CD4-positive, CD25-positive, alpha-beta regulatory T cell (primary cell): ENCODE measurements around the gene NFIB. TPM values are rescaled to one million over a fixed set of nuclear protein-coding genes. Genes with fewer than 3 reads are reported as not detected.

ENCODE experiments used
- ATAC-seq, 2 donors: fragments of 150-1000 bp; cut with Tn5 transposase; one replicate each; pipeline ENCODE4 v1.10.0; 2021; ENCODE audit warnings: low read depth in 2 of 2, moderate number of reproducible peaks in 2 of 2, moderate library complexity in 1 of 2
- DNase-seq, 3 donors: peaks; one replicate each; pipeline versions ENCODE4 v3.0.0 to v3.0.0-alpha.2; 2012 to 2022; ENCODE audit warnings: mixed read lengths in 1 of 3
- H3K27ac ChIP-seq: one replicate; pipeline ENCODE4 v1.7.0; 2013; ENCODE audit warnings: mild to moderate bottlenecking, low read length; ENCODE audit not compliant: insufficient read depth, poor library complexity, severe bottlenecking
- H3K27me3 ChIP-seq: one replicate; pipeline ENCODE4 v1.7.0; 2013; ENCODE audit warnings: low read length; ENCODE audit not compliant: control insufficient read depth, insufficient read depth
- H3K36me3 ChIP-seq: one replicate; pipeline ENCODE4 v1.7.0; 2013; ENCODE audit warnings: mild to moderate bottlenecking, low read length, moderate library complexity; ENCODE audit not compliant: control insufficient read depth, insufficient read depth
- H3K4me1 ChIP-seq: 2 replicates; pipeline ENCODE4 v1.7.0; 2013; ENCODE audit warnings: mild to moderate bottlenecking, low read length; ENCODE audit not compliant: insufficient read depth, control insufficient read depth, poor library complexity, severe bottlenecking
- H3K4me3 ChIP-seq: one replicate; pipeline ENCODE4 v1.7.0; 2013; ENCODE audit warnings: low read depth, mild to moderate bottlenecking, low read length, moderate library complexity
- H3K9me3 ChIP-seq, 2 experiments: 1 replicate in 1 of 2; 2 replicates in 1 of 2; pipeline ENCODE4 v1.7.0; 2013; ENCODE audit warnings: low read length in 2 of 2, mild to moderate bottlenecking in 1 of 2, moderate library complexity in 1 of 2; ENCODE audit not compliant: control insufficient read depth in 2 of 2
- H3K27ac Mint-ChIP-seq, 3 donors: one replicate each; pipeline ENCODE4 v1.8.0; 2020 to 2022; ENCODE audit warnings: mild to moderate bottlenecking in 3 of 3, mixed read lengths in 3 of 3, moderate library complexity in 2 of 3
- H3K27me3 Mint-ChIP-seq: one replicate; pipeline ENCODE4 v1.8.0; 2022; ENCODE audit warnings: mild to moderate bottlenecking, mixed read lengths
- H3K36me3 Mint-ChIP-seq: one replicate; pipeline ENCODE4 v1.8.0; 2020; ENCODE audit warnings: mixed read lengths
- H3K4me1 Mint-ChIP-seq, 4 donors: one replicate each; pipeline ENCODE4 v1.8.0; 2020 to 2022; ENCODE audit warnings: mixed read lengths in 4 of 4, mild to moderate bottlenecking in 1 of 4
- H3K4me3 Mint-ChIP-seq, 4 donors: one replicate each; pipeline ENCODE4 v1.8.0; 2020 to 2022; ENCODE audit warnings: mild to moderate bottlenecking in 4 of 4, mixed read lengths in 4 of 4, moderate library complexity in 3 of 4
- H3K9me3 Mint-ChIP-seq, 7 donors: one replicate each; pipeline ENCODE4 v1.8.0; 2020 to 2022; ENCODE audit warnings: mixed read lengths in 7 of 7, mild to moderate bottlenecking in 3 of 7, moderate library complexity in 2 of 7
- polyA plus RNA-seq, 4 donors: library from polyadenylated mRNA; unstranded; fragments of 300-500 nt; fragmentation: Illumina TruSeq; gene quantifications; one replicate each; pipeline ENCODE4 v1.2.3, GENCODE V29; 2021
- total RNA-seq: library from RNA; stranded (reverse); gene quantifications from one replicate; pipeline ENCODE4 v1.2.3, GENCODE V29; 2022

NFIB gene
- total and polyA plus RNA-seq, 5 donors from 2014 or later: 0.20 TPM; not detected in 4

DNA sequence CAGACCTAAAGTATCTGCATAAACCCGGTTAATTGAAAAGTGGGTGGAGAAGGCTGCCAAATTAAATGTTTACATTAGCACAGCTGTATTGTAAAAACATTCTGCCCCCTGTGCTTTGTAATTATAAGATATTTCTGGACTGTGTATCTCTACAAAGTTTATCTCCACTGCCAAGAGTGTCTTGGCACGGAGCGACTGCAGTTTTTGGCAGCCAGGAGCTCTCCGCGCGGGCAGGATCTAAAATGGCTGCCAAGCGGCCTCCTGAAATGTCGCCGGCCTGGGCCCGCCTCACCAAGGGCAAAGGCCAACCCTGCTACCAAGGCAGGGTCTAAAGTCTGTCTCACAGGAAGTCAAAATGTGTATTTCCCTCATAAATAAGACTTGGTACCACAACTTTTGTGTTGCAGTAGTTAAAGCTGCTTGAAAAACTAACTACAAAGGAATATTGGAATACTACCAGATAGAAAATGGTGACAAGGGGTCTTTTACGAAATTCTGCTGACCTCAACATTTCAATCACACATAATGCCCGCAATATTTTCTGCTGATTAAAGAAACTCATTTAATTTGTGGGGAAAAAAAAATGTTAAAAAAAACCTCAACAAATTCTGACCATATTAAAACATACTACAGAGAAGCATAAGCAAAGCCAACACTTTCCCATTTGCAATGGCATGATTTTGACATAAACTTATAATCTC lies 110.4 kb downstream of the NFIB start:
- Mint-ChIP-seq H3K4me3 (no peak overlapping the region), H3K36me3 (no peaks in the 10 kb centered on the region), H3K27me3 (no peaks in the 10 kb centered on the region), H3K27ac (no peak overlapping the region), H3K4me1 (no peaks in the 10 kb centered on the region), H3K9me3 (peaks cover 0 to 8% (median 1%) of the 10 kb centered on the region in 7 donors)
- Histone ChIP-seq H3K36me3 (no peaks in the 10 kb centered on the region), H3K4me3 (no peak overlapping the region), H3K4me1 (no peaks in the 10 kb centered on the region), H3K9me3 (no peaks in the 10 kb centered on the region), H3K27ac (no peak overlapping the region), H3K27me3 (no peaks in the 10 kb centered on the region)
- ATAC-seq (no peak), DNase-seq (no peak)

DNA sequence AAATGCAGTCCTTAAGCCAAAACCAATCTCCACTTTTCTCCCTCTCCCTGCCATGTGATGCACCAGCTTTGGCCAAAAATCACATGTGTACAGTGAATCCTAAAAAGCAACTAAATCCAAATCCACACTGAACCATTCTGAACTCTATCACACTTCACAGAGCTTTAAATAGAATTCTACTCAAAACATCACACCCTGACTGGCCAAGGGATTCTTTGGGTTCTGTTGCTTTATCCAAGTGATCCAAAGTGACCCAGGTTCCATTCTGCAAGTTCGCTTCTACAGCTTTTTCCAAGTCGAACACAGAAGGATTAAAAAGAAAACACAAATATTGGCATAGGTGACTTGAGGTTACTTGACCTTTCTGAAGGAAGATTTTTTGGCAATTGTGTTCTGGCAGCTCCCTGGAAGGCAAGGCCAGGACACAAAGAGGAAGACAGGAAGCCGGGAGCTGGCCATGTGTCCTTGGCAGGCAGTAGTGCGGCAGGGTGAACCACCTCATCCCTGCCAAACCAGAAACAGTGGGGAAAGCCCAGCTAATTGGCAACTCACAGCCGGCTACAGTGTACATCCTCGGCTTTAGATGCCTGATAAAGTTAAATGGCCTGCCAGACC lies 115.0 kb downstream of the NFIB start:
- H3K27ac Mint-ChIP-seq: no peak overlapping the region
- Histone ChIP-seq H3K9me3 (no peaks in the 10 kb centered on the region), H3K4me1 (no peaks in the 10 kb centered on the region), H3K36me3 (no peaks in the 10 kb centered on the region), H3K4me3 (no peak overlapping the region), H3K27ac (no peak overlapping the region), H3K27me3 (no peaks in the 10 kb centered on the region)
- ATAC-seq (no peak), DNase-seq (no peak)
- no peak overlapping the region for H3K4me3 Mint-ChIP-seq
- H3K4me1 Mint-ChIP-seq: no peaks in the 10 kb centered on the region
- H3K27me3 Mint-ChIP-seq: no peaks in the 10 kb centered on the region
- H3K9me3 Mint-ChIP-seq: peaks cover 0 to 8% (median 1%) of the 10 kb centered on the region in 7 donors
- no peaks in the 10 kb centered on the region for H3K36me3 Mint-ChIP-seq

DNA sequence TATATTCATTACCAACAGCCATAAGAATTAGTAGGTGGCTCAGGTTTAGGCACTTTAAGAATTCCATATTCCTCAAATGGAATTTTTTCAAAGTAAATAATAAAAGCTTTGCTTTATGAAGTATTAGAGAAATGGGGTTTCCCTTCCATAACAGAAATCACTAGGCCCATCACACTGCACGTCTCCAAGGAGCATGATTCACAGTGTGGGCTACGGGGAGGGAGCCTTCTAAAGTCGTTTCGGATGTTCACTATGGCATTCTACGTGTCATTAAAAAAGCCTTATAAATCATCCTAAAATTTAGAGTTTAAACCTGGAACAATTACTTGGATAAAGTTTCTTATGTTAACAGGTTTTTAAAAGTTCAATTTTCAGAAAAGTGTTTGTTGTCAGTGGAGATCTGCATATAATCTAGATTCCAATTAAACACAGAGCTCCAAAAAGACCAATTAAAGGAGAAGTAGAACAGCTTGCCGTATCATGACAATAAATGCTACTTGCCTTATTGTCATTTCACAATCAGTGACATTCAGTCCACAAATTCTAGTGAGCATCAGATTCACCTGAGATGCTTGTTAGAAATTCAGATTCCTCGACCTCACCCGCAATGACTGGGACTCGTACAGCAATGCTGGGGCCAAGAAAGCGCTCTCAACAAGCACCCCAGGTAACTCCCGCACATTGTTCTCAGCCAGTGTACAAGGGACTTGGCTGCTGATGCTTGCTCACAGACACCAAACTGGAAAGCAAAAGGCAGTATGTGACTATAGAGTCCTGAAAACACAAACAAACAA lies 115.7 kb downstream of the NFIB start:
- H3K36me3 ChIP-seq: no peaks in the 10 kb centered on the region
- ATAC-seq: no peak
- no peak overlapping the region for H3K27ac Mint-ChIP-seq

DNA sequence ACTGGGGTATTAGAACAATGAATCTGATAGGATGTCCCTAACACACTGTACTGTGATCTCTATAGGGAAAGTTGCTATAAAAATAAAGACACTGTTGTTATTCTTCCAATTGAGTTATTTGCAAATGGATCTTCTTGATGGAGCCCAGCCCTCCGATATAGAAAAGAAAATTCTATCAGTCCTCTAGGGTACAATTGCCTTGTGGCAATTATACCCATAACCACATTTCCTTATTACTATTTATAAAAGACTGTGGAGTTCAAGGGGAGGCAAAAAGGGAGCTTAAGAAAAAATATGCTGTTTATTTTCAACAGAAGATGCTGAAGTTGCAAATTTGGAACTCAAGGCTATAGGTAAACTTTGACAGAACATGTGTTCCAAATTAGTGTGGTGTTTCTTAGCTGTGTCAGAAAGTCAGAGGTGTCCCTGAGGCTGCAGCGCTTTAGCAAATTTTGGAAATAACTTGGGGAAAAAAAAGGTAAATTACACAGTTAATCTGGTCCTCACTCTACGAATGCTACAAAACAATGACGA lies 116.5 kb downstream of the NFIB start:
- Histone ChIP-seq H3K4me1 (no peaks in the 10 kb centered on the region), H3K36me3 (no peaks in the 10 kb centered on the region), H3K9me3 (no peaks in the 10 kb centered on the region), H3K27me3 (no peaks in the 10 kb centered on the region), H3K4me3 (no peak overlapping the region), H3K27ac (no peak overlapping the region)
- ATAC-seq (no peak), DNase-seq (no peak)
- no peaks in the 10 kb centered on the region for H3K36me3 Mint-ChIP-seq
- H3K27me3 Mint-ChIP-seq: no peaks in the 10 kb centered on the region
- no peaks in the 10 kb centered on the region for H3K4me1 Mint-ChIP-seq
- no peak overlapping the region for H3K4me3 Mint-ChIP-seq
- H3K9me3 Mint-ChIP-seq: peaks cover 0 to 8% (median 1%) of the 10 kb centered on the region in 7 donors
- no peak overlapping the region for H3K27ac Mint-ChIP-seq

More for the DNA sequence above, 115.7 kb downstream of the NFIB start:
- H3K4me3 Mint-ChIP-seq: no peak overlapping the region
- no peaks in the 10 kb centered on the region for H3K9me3 ChIP-seq
- no peaks in the 10 kb centered on the region for H3K4me1 Mint-ChIP-seq
- H3K27ac ChIP-seq: no peak overlapping the region
- DNase-seq: no peak
- H3K4me3 ChIP-seq: no peak overlapping the region
- no peaks in the 10 kb centered on the region for H3K36me3 Mint-ChIP-seq
- no peaks in the 10 kb centered on the region for H3K4me1 ChIP-seq
- H3K27me3 Mint-ChIP-seq: no peaks in the 10 kb centered on the region
- H3K9me3 Mint-ChIP-seq: peaks cover 0 to 8% (median 1%) of the 10 kb centered on the region in 7 donors
- no peaks in the 10 kb centered on the region for H3K27me3 ChIP-seq

DNA sequence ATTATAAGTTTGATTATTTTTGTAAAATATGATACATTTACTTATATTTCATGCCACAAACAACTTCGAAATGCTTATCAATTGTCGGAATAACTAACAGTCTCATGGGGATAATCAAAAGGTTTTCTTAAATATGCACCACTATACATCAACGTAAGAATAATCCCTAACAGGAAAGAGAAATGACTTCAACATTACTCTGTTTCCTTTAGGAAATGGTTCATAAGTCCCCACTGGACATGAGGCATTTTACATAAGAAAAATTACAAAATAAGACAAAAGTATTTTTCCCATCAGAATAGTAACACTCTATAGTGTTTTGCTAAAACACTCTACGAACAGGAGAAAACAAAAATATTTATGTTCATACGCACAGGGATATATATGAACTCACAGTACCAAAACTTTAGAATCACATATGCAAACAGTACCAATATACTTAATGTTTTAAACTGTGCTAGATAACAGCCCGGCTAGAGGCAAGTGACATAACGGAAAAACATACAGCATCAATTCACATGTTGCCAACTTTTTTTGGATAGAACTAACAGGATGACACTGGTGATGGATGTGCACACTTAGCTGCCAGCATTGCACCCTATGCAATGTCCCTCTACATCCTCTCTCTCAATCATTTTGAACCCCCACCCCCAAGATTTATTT lies 120.5 kb downstream of the NFIB start:
- Histone ChIP-seq H3K27ac (no peak overlapping the region), H3K36me3 (no peaks in the 10 kb centered on the region), H3K9me3 (no peaks in the 10 kb centered on the region), H3K4me1 (no peaks in the 10 kb centered on the region), H3K27me3 (no peaks in the 10 kb centered on the region), H3K4me3 (no peak overlapping the region)
- ATAC-seq: no peak
- H3K4me1 Mint-ChIP-seq: no peaks in the 10 kb centered on the region
- no peaks in the 10 kb centered on the region for H3K27me3 Mint-ChIP-seq
- DNase-seq: no peak
- H3K27ac Mint-ChIP-seq: no peak overlapping the region
- H3K4me3 Mint-ChIP-seq: no peak overlapping the region
- peaks cover 0 to 2% (median 0%) of the 10 kb centered on the region in 7 donors for H3K9me3 Mint-ChIP-seq
- no peaks in the 10 kb centered on the region for H3K36me3 Mint-ChIP-seq

DNA sequence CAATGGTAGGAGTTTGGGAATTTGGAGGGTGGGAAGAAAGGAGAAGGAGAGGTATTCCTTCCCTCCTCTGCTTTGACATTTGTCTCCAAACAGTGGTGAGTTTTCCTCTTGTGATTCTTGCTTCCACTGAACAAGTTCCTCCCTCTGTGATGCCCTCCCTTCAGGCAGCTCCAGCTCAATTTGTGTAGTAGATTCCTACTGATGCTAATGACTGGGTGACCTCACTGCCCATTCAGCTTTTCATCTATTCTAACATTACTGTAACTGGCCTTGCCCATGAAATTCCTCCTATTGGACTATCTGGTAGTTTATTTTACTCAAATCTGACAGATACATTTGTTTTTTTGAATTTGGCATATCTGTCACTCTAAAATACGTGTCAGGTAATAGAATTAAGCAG lies 121.4 kb downstream of the NFIB start:
- DNase-seq (no peak), ATAC-seq (no peak)
- Histone ChIP-seq H3K9me3 (no peaks in the 10 kb centered on the region), H3K36me3 (no peaks in the 10 kb centered on the region), H3K4me3 (no peak overlapping the region), H3K27me3 (no peaks in the 10 kb centered on the region), H3K27ac (no peak overlapping the region), H3K4me1 (no peaks in the 10 kb centered on the region)
- no peak overlapping the region for H3K4me3 Mint-ChIP-seq
- H3K27ac Mint-ChIP-seq: no peak overlapping the region
- H3K27me3 Mint-ChIP-seq: no peaks in the 10 kb centered on the region
- H3K36me3 Mint-ChIP-seq: no peaks in the 10 kb centered on the region
- no peaks in the 10 kb centered on the region for H3K4me1 Mint-ChIP-seq
- H3K9me3 Mint-ChIP-seq: peaks cover 0 to 2% (median 0%) of the 10 kb centered on the region in 7 donors

DNA sequence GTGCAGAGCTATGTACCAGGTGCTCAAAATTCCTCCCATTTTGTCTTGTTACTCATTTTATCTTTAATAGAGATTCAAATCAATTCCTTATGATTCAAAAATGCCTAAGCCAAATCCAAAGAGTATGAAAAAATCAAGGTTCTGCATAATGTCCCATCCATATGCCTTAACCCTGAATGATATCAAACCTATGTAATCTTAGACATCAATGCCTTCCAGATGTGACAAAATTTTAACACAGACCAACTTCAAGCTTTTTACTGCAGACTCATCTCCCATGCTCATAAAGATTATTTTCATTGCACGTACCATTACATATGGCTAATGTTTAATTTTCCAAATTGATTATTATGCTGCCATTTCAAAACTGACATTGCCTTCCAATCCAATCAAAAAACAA lies 122.4 kb downstream of the NFIB start:
- Mint-ChIP-seq H3K27me3 (no peaks in the 10 kb centered on the region), H3K27ac (no peak overlapping the region), H3K4me1 (no peaks in the 10 kb centered on the region), H3K4me3 (no peak overlapping the region), H3K9me3 (peaks cover 0 to 2% (median 0%) of the 10 kb centered on the region in 7 donors), H3K36me3 (no peaks in the 10 kb centered on the region)
- H3K27ac ChIP-seq: no peak overlapping the region
- H3K4me1 ChIP-seq: no peaks in the 10 kb centered on the region
- no peaks in the 10 kb centered on the region for H3K27me3 ChIP-seq
- H3K36me3 ChIP-seq: no peaks in the 10 kb centered on the region
- H3K9me3 ChIP-seq: no peaks in the 10 kb centered on the region
- H3K4me3 ChIP-seq: no peak overlapping the region
- DNase-seq (no peak), ATAC-seq (no peak)
